Measurements from ENCODE around the gene NFU1. TPM values are rescaled to one million over a fixed set of nuclear protein-coding genes. Genes with fewer than 3 reads are reported as not detected.
A peak's percentile ranks its signal among the peaks of the same experiment; 100 is the strongest.

NFU1 gene
- total and polyA plus RNA-seq, 2 of the 13 experiments (the other 11 are each of a cell fraction or from before 2014, with no cell fraction given): 39.1 to 84.0 TPM

GRCh38 chr2:69380072-69380917 is 56.9 kb downstream of the NFU1 start:
- peaks cover 82% of the 10 kb centered on the region for H4K20me1 ChIP-seq (ENCODE audit: insufficient read depth, low read length)
- H3K36me3 ChIP-seq (replicated peaks in 1 of 2; ENCODE audit: control insufficient read depth in 1 of 2, insufficient read depth in 2 of 2, low read length in 2 of 2): peaks cover 10 to 26% of the 10 kb centered on the region in 2 experiments
- BruUV-seq (replicated peaks): no TSS peak
- 97% methylated on average over 12 of the region's 12 CpGs for WGBS (ENCODE audit: low lambda C conversion rate)
- H3K79me2 ChIP-seq (ENCODE audit: insufficient read depth, low read length): peaks cover 98% of the 10 kb centered on the region
- FAIRE-seq (no peak), DNase-seq (ENCODE audit: low spot score) (no peak), ATAC-seq (no peak)
- no peak overlapping the region for H3K4me2 ChIP-seq (ENCODE audit: low read depth, low read length)
- H3K27me3 ChIP-seq (ENCODE audit: control insufficient read depth in 1 of 2, insufficient read depth in 2 of 2, low read length in 2 of 2): no peaks in the 10 kb centered on the region
- H3K9me3 ChIP-seq (ENCODE audit: low read length): no peaks in the 10 kb centered on the region
- CTCF ChIA-PET (ENCODE audit: low intra/inter-chr PET ratio, low total read pairs): no interaction called here
- H3K9ac ChIP-seq (ENCODE audit: insufficient read depth, low read depth, low read length): no peak overlapping the region
- no peak overlapping the region for H3K4me3 ChIP-seq (replicated peaks in 1 of 3; ENCODE audit: insufficient read depth in 1 of 3, low read depth in 2 of 3, low read length in 3 of 3)
- intact Hi-C loops (cut with micrococcal nuclease; ENCODE audit: unreplicated experiment) (loop anchor here (10.0 kb wide), 1 partner anchor 205 kb away; no protein-coding TSS in a partner anchor), in situ Hi-C loops (cut with HindIII; ENCODE audit: extremely low pct_ligation_motif_present, low pct_unique_long_range_greater_than_20kb) (no loop called here)
- POLR2A ChIA-PET: interaction anchor here (0.8 kb wide), 1 partner anchor 57 kb away, joined by 3 read pairs; the partner anchor contains the start of gene NFU1
- H3K27ac ChIP-seq (ENCODE audit: extremely low read length, insufficient read depth, low read length): no peak overlapping the region
- peaks cover 48% of the 10 kb centered on the region for H3K4me1 ChIP-seq (ENCODE audit: insufficient read depth, low read length)
- no peak overlapping the region for H2AFZ ChIP-seq (ENCODE audit: low read length)
- no peak for TF ChIP-seq ZNF615 (CRISPR knock-in tag; IDR thresholded peaks at IDR 0.05; ENCODE audit: borderline replicate concordance)
- TF ChIP-seq PBX2 (CRISPR knock-in tag; IDR thresholded peaks at IDR 0.05): no peak
- TF ChIP-seq PRDM15 (CRISPR knock-in tag; IDR thresholded peaks at IDR 0.05): no peak
- no peak for TF ChIP-seq ZNF276 (CRISPR knock-in tag; IDR thresholded peaks at IDR 0.05; ENCODE audit: low read depth)
- TF ChIP-seq TEAD2 (CRISPR knock-in tag; IDR thresholded peaks at IDR 0.05): no peak
- TF ChIP-seq NFE2L1 (CRISPR knock-in tag; IDR thresholded peaks at IDR 0.05; ENCODE audit: borderline replicate concordance): no peak
- no peak for TF ChIP-seq POLR2G (IDR thresholded peaks at IDR 0.05; ENCODE audit: low read depth, low read length)
- TF ChIP-seq ATF7 (IDR thresholded peaks at IDR 0.05): 0 out of 2 replicates have a peak, but pooled peaks have one; percentile 23
- no peak for TF ChIP-seq ATF7 (CRISPR knock-in tag; IDR thresholded peaks at IDR 0.05)
- no peak for TF ChIP-seq ARID4A (CRISPR knock-in tag; IDR thresholded peaks at IDR 0.05; ENCODE audit: borderline replicate concordance)
- TF ChIP-seq ZNF331 (CRISPR knock-in tag; IDR thresholded peaks at IDR 0.05): no peak

Data from HepG2 (cell line).